Hepatocyte (in vitro differentiated cells): ENCODE results near the gene RELCH.

Experiments used
- CTCF ChIP-seq: fragments of 200-600 bp; sonication (generic); IDR thresholded peaks from 2 replicates; pipeline ENCODE4 v1.5.1; 2016; ENCODE audit warnings: antibody characterized with exemption, mild to moderate bottlenecking; ENCODE audit not compliant: poor library complexity
- EZH2phosphoT487 ChIP-seq: fragments of 200-600 bp; sonication (generic); IDR thresholded peaks from one replicate; pipeline ENCODE4 v1.6.1; 2018; ENCODE audit warnings: antibody characterized with exemption, mild to moderate bottlenecking, low read depth, moderate library complexity; ENCODE audit not compliant: unreplicated experiment, severe bottlenecking

- no peak for TF ChIP-seq CTCF
- TF ChIP-seq EZH2phosphoT487, result no peak
Measured at GRCh38 chr18:62224229-62224628, 37.2 kb downstream of the RELCH start.
